Fibroblast of skin of left quadriceps (primary cell): ENCODE measurements around the gene TP53I3.
"Not testable (repeated sequence)": the region's sequence is repeated elsewhere in the genome, so short reads cannot be mapped to it uniquely, and the experiment has no call there.

Experiments used
- DNase-seq, 2 experiments: peaks; one replicate each; pipeline ENCODE4 v3.0.0-alpha.2; 2013; ENCODE audit warnings: low read depth in 2 of 2

The TP53I3 gene

GRCh38 chr2:24100732-24101131 is 16.1 kb upstream of the TP53I3 start:
- not testable (repeated sequence) for DNase-seq

DNA sequence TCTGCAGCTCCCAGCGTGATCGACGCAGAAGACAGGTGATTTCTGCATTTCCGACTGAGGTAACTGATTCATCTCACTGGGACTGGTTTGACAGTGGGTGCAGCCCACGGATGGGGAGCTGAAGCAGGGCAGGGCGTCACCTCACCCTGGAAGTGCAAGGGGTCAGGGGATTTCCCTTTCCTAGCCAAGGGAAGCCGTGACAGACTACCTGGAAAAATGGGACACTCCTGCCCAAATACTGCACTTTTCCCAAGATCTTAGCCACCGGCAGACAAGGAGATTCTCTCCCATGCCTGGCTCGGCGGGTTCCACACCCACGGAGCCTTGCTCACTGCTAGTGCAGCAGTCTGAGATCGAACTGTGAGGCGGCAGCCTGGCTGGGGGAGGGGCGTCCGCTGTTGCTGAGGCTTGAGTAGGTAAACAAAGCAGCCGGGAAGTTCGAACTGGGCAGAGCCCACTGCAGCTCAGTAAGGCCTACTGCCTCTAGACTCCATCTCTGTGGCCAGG is 10.6 kb upstream of the TP53I3 start:
- not testable (repeated sequence) for DNase-seq

DNA sequence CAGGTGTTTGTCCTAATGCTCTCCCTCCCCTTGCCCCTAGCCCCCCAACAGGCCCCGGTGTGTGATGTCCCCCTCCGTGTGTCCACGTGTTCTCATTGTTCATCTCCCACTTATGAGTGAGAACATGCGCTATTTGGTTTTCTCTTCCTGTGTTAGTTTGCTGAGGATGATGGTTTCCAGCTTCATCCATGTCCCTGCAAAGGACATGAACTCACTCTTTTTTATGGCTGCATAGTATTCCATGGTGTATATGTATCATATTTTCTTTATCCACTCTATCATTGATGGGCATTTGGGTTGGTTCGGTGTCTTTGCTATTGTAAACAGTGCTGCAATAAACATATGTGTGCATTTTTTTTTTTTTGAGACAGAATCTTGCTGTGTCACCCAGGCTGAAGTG is 8.6 kb upstream of the TP53I3 start:
- not testable (repeated sequence) for DNase-seq

DNA sequence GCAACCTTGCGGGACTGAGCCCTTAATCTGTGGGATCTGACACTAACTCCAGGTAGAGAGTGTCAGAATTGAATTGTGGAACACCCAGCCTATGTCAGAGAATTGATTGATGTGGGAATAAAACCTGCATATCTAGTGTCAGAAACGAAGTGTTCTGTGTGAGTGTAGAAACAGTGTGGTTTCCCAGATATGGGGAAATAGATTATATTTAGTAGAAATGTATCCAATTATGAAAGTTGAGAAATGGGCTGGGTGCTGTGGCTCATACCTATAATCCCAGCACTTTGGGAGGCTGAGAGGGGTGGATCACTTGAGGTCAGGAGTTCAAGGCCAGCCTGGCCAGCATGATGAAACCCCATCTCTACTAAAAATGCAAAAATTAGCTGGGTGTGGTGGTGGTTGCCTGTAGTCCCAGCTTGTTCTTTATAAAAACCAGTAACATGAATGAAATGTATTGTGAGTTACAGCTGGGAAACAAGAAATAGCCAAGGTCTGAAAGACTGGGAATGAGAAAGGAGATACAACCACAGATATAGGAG is 4.3 kb upstream of the TP53I3 start:
- DNase-seq, result no peak

DNA sequence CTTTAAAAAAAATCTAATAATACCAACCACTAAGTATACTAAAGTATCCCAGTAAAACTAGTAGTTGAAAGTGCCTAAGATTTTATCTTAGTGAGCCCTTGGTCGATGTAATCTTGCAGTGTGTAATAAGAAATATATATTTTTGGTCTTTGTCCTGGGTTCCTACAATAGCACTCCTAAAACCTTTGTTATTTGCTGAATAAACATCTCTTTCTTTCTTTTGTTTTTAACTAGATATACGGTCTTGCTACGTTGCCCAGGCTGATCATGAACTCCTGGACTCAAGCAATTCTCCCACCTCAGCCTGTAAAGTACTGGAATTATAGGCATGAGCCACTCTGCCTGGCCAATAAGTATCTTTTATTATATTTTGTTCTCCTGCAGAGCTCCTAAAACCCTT is 2.4 kb upstream of the TP53I3 start:
- DNase-seq, result no peak

- no peak for DNase-seq
Measured at GRCh38 chr2:24086241-24086640, 1.6 kb upstream of the TP53I3 start.

DNA sequence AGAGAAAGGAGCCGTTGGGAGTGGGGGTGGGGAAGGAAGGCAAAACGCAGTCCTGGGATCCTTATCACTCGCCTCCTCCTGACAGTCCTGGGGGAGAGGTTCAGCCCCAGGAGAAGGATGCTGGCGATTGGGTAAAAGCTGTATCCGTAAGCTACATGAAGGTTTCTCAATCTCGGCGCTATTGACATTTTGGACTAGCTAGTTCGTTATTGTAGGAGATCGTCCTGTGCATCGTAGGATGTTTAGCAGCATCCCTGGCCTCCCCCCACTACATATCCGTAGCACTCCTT is 511 bp upstream of the TP53I3 start:
- DNase-seq, result no peak

DNA sequence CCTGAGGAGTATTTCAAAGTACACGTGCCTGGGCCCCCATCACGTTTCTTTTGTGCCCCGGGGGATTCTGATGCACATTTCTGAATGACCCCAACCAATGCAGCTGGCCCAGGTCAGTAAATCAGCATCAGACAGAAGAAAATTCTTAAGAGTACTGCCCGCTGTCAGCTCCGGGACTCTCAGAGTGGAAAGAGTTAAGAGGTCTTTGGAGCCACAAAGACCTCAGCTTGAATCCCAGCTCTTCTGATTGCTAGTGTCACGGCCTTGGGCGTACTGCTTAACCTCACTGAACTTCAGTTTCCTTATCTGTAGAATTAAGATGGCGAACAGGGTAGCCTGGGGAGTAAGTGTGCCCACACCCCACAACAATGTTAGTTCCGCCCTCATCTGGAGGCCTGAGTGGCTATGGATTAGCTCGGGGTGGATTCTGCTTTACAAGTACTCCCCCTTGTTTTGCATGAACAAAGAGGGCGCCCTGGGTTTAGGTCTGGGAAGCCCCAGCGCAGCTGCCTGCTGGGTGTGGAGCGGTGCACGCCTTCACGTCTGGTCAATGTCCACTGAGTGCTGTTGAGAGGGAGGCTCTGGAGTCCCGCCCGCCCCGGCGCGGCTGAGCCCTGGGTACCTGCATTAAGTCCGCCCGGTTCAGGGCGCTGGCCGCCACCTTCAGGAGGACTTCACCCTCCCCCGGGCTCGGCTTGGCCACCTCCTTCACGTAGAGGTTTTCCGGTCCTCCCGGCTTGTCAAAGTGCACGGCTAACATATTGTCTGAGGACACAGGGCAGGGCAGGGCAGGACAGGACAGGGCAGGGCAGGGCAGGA is 858 bp downstream of the TP53I3 start:
- DNase-seq, result peak; percentile 68 to 73

GRCh38 chr2:24082787-24083566 is 1.7 kb downstream of the TP53I3 start:
- no peak for DNase-seq

DNA sequence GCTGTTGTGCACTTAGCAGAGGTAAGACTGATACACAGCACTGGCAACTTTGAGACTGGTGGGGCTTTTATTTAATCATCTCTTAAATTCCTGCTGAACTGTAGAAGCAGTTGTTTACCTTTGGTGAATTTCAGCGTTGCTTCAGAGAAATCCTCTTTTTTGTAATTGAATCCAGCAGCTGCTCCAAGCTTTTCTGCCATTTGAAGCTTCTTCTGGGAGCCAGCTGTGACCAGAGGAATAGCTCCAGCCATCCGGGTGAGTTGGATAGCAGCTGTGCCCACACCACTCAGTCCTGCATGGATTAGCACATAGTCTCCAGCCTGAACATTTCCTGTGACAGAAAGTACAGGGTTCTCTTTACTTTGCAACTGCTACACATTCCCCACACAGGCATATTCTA is 3.9 kb downstream of the TP53I3 start:
- no peak for DNase-seq

GRCh38 chr2:24077879-24078278 is 6.8 kb downstream of the TP53I3 start:
- no peak for DNase-seq

- DNase-seq, result no peak
Measured at GRCh38 chr2:24077535-24077877, 7.1 kb downstream of the TP53I3 start.

DNA sequence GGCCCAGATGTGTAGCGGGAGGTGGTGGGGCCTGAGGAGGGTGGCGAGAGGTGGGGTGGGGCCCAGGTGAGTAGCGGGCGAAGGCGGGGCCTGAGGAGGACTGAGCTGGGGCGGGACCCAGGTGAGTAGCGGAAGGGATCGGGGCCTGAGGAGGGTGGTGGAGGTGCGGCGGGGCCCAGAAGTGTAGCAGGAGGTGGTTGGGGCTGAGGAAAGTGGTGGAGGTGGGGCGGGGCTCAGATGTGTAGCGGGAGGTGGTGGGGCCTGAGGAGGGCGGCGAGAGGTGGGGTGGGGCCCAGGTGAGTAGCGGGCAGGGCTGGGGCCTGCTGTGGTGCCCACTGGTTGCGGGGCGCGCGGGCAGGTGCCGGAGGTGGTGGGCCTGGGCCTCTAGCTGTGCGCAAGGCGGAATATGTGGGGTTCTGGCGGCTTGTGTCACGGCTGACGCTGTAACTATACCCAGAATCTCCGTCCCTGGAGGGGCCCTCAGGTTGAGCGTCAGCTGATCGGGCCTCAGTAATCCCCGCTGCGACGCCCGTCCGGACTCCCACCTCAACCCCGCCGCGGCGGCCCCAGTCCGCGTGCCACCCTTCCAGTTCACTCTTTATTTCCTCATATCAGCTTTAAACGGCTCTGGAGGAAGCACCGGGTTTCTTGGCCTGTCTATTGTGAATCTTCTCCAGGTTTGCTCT is 7.6 kb downstream of the TP53I3 start:
- no peak for DNase-seq

- peak; percentile 97 for DNase-seq
Measured at GRCh38 chr2:24075915-24076848, 8.5 kb downstream of the TP53I3 start, which contains the start of gene SF3B6. Gene SF3B6, minus strand, starts transcription at chr2:24076326. Its CDS starts 97 bp downstream, at chr2:24076229.

DNA sequence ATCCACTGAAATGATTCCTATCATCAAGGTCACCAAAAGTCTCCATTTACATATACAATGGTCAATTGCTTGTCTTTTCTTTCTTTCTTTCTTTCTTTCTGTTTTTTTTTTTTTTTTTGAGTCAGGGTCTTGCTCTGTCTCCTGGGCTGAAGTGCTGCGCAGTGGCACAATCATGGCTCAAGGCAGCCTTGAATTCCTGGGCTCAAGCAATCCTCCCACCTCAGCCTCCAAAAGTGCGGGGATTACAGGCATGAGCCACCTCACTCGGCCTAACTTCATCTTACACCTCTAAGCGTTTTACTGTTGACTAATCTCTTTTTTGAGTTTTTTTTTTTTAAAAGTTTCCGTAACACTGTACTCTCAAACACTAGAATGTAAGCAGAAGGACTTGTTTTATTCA is 9.4 kb downstream of the TP53I3 start:
- no peak for DNase-seq

- DNase-seq, result no peak
Measured at GRCh38 chr2:24073816-24074215, 10.8 kb downstream of the TP53I3 start.

- no peak for DNase-seq
Measured at GRCh38 chr2:24072259-24072658, 12.4 kb downstream of the TP53I3 start.

- DNase-seq, result no peak
Measured at GRCh38 chr2:24065341-24065740, 19.3 kb downstream of the TP53I3 start.

- DNase-seq, result no peak
Measured at GRCh38 chr2:24058564-24059271, 25.9 kb downstream of the TP53I3 start.

GRCh38 chr2:24055750-24056149 is 28.9 kb downstream of the TP53I3 start:
- no peak for DNase-seq
